IPS-NIHi7 (cell line): ENCODE data around the gene TNNI2.
"Not testable (repeated sequence)": the region's sequence is repeated elsewhere in the genome, so short reads cannot be mapped to it uniquely, and the experiment has no call there.

Source experiments
- DNase-seq: peaks from one replicate; pipeline ENCODE4 v3.0.0; 2012; ENCODE audit warnings: mixed read lengths; ENCODE audit errors: extremely low spot score

Gene TNNI2

DNA sequence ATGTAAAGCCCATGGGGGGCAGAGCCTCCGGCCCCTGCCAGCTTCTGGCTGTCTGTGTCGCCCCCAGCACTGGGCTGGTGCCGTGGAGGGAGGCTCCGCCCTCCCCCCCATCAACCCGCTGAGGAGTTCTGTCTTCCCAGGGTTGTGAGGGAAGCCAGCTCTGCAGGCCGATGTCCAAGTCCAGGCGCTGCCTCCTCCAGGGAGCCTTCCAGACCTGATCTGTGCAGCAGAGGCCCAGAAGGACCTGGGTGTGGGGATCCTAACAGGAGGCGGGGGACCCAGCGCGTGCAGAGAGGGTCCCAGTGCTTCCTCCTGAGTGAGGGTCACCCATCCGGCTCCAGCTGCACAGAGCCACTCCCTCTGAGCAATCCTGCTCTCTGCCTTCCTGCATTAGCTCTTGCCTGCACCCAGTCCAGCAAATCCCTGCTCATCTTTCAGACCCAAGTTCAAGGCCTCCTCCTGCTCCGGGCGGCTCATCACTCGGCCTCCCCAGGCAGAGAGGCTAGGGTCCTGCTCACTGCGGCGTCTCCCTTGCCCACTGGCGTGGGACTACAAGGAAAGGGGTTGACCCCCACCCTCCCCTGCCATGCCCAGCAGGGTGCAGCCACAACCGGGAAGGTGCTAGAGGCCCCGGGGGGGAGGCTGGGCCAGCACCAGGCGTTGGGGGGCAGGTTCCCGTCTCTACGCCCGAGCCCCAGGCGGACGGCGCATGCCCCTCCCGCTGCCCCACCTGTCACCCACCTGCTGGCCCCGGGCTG lies 36.5 kb downstream of the TNNI2 start:
- DNase-seq: no peak

DNA sequence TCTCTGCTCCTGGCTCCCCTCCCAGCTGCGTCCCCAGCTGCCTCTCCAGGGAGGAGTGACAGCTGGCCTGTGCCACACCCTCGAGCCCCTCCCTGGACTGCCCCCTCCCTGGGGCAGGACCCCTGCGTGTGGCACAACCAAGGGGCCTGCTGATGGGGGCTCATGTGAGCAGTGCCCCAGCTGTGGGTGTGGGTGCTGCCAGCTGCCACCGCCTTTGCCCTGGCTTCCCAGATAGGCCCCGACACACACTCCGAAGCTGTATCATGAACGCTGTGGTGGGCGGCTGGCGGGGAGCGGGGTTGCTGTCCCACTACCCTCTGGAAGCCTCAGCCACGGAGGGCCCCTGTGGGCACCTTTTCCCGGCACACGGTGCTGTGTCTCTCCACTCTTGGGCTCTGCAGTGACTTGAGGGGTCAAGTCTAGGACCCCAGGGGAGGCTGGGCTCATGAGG lies 37.1 kb downstream of the TNNI2 start:
- DNase-seq: not testable (repeated sequence)

DNA sequence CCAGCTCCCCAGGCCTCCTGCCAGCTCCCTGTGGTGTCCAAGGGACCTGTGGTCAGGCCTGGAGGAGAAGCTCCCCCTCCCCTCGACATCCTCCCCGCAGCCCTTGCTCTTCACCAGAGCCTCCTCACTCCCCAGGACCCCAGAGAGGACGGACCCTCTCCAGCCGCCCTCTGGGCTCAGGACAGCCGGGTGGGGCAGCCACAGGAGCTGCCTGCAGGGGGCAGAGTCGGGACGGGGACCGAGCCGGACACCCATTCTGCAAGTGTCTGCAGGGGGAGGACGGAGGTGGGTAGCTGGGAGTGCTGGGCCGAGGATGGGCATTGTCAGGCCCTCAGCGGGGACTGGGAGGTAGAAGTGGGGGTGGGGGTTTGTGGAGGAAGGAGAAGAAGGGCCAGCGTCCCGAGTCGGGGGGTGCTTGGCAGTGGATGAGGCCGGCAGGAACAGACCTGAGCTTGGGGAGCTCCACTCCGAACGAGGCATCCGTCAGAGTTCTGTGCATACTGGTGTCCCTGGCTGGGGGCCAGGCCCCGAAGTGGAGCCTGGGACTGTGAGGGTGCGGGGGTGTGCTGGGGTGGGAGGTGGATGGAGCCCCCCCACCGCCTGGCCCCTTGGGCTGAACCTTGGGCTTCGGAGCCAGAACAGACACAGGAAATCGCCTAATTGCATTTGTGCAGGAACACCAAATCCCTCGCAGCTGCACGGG lies 37.7 kb downstream of the TNNI2 start:
- peak; percentile 82 for DNase-seq

GRCh38 chr11:1877211-1878136 lies 38.7 kb downstream of the TNNI2 start:
- DNase-seq: no peak

- no peak for DNase-seq
These were observed 39.6 kb downstream of the TNNI2 start for GRCh38 chr11:1878137-1879031.

DNA sequence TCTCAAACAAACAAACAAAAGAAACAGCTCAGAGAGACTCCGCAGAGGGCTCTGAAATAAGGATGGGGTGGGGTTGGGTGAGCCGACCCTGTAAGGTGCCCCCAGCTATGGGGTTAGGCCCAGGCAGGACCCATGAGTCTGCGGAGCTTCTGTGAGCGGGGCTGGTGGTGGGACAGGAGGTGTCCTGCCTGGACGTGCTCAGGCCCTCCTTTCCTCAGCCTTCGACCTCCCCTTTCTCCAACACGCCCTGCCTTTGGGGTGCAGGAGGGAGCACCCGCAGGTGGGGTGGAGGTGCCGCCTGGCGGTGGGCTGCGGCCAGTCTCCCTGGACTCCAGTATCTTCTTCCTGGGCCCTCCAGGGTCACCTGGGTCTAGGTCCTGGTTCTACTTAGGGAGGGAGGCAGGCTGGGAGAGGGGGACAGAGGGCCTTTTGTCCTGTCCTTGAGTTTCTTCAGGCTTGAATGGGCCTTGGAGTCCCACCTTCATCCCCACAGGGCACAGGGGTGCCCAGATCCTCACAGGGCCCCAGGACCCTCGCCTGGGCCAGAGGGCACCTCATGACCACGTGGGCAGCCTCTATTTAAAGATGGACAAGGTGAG lies 40.7 kb downstream of the TNNI2 start:
- DNase-seq: no peak

DNA sequence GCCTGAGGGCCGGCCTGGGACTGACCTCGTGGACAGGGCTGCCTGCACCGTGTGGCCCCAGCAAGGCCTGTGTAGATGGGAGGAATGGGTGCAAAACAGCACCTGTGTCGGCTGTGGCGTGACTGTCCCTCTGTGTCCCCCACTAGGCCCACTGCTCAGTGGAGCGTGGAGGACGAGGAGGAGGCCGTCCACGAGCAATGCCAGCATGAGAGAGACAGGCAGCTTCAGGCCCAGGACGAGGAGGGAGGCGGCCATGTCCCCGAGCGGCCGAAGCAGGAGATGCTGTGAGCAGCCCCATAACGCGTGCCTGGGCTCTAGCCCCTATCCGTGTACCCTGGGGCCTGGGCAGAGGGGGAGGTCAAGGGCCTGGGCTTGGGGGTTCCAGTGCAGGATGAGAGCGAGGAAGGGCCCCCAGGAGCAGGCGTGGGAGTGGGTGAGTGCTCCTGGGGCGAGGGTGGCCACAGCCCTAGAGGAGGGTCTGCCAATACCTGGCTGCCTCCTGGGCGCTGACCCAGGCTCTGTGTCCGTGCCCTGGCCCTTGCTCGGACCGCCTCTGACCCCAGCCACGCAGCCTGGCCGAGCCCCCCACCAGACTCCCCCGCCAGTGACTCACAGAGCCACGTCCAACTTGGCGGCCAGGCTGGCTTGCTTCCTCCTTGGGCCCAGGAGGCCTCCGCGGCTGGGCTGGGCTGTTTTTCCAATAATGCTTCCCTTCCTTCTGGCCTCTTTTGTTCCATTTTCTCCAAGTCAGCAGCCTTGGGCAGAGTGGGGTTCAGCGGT lies 41.4 kb downstream of the TNNI2 start:
- no peak for DNase-seq

DNA sequence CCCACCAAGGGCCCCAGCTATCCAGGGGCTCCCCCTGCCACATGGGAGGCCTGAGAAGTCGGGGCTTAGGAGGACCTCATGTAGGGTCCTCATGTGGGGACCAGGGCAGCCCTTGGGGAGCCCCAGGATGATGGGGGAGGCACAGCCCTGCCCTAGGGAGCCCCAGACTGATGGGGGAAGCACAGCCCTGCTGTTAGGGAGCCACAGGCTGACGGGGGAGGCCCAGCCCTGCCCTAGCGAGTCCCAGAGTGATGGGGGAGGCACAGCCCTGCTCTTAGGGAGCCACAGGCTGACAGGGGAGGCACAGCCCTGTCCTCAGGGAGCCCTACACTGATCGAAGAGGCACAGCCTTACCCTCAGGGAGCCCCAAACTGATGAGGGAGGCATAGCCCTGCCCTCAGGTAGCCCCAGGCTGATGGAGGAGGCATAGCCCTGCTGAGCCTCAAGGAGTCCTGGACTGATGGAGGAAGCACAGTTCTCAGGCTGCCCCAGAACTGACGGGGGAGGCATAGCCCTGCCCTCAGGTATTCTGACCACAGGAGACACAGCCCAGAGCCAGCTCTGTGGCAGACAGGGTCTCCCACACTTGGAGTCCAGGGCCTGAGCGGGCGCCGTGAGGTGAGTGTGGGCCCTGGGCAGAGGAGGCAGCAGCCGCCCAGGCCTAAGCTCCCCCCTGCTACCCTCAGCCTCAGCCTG lies 42.1 kb downstream of the TNNI2 start:
- DNase-seq: no peak

GRCh38 chr11:1881442-1882264 lies 42.9 kb downstream of the TNNI2 start:
- DNase-seq: no peak

DNA sequence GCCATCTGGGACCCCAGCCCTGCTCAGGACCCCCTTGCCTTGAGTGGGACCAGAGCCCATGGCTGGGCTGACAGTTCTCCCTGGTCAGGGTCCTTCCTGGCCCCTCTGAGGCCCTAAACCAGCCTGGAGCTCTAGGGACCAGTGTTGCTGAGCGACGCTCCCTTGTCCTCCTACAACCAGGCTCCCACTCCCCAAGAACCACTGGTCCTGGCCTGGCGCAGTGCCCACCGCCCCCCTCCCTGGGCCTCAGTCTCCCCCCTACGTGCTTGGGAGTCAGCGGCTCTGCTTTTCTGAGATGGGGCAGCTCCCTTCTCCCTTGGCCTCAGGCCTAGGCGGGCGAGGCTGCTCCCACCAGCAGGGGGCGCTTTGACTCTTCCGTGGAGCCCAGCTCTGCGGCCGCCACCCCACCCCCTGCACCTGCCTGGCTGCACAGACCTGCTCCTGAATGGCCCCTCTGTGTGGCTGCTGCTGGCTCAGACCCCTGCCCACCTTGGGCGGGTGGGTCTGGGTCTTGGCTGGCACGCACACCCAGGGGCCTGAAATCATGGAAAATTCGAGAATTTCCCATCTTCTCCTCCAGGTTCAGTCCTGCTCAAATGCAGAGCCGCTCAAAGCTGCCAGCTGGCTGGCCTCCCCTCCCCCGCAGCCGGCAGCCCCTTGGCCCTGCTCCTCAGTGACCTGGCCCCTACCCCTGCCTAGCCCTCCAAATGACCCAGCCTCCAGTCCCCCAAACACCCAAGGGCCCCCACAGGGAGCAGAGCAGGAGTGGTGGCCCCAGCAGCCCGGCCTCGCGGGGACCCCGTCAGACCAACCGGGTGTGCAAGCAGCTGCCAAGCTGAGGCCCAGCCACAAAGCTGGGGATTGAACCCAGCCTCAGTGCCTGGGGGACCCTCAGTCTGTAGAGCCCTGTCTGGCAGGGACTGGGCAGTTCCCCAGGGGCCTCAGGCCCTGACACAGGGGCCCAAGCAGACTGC lies 43.8 kb downstream of the TNNI2 start:
- peak; percentile 98 for DNase-seq

GRCh38 chr11:1883346-1884302 lies 44.8 kb downstream of the TNNI2 start:
- no peak for DNase-seq

- DNase-seq: no peak
These were observed 45.5 kb downstream of the TNNI2 start for GRCh38 chr11:1884303-1884700.

DNA sequence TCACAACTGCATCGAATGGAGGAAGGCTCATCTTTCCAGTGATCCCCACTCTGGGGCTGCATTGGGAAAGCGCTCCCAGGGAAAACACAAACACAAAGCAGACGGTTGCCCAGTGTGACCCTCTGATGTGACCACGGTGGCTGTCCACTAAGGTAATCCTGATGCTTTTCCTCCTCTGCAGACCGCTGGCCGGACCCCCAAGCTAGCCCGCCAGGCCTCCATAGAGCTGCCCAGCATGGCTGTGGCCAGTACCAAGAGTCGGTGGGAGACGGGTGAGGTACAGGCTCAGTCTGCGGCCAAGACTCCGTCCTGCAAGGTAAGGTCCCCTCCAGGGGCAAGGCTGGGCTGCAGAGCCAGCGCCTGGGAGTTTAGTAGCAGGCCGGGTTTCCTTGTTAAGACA lies 47.8 kb downstream of the TNNI2 start:
- DNase-seq: not testable (repeated sequence)

GRCh38 chr11:1887451-1888346 lies 48.9 kb downstream of the TNNI2 start:
- DNase-seq: no peak

DNA sequence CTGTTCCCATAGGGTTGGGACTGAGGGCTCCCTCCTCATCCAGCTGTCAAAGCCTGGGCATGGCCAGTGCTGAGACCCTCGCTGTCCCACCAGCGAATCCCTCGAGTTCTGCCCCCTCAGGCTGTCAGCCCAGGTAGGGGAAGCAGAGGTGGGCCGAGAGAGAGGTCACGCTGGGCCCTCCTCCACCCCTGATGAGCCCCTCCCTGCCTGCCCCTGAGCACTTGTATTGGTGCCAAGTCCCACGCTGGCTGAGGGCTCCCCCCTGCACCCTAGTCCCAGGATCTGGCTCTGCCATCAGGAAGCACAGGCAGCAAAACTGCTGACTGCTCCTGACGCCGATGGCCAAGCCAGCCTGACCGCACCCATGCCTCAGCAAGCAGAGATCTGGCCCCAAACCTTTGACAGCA lies 49.6 kb downstream of the TNNI2 start:
- no peak for DNase-seq
